Neural crest cell (in vitro differentiated cells): ENCODE measurements around the gene WNK2. TPM values are rescaled to one million over a fixed set of nuclear protein-coding genes. Genes with fewer than 3 reads are reported as not detected.
A peak's percentile ranks its signal among the peaks of the same experiment; 100 is the strongest.

Source experiments
- DNase-seq: peaks from one replicate; pipeline ENCODE4 v3.0.0; 2021; ENCODE audit warnings: low read depth, mixed read lengths, low spot score
- H3K27ac Mint-ChIP-seq: one replicate; pipeline ENCODE4 v1.8.0; 2021; ENCODE audit warnings: mild to moderate bottlenecking, mixed read lengths; ENCODE audit not compliant: unreplicated experiment
- H3K27me3 Mint-ChIP-seq: 2 replicates; pipeline ENCODE4 v1.8.0; 2021; ENCODE audit warnings: low read depth, mild to moderate bottlenecking, mixed read lengths
- H3K36me3 Mint-ChIP-seq: 2 replicates; pipeline ENCODE4 v1.8.0; 2021; ENCODE audit warnings: low read depth, mild to moderate bottlenecking, mixed read lengths
- H3K4me1 Mint-ChIP-seq: 2 replicates; pipeline ENCODE4 v1.8.0; 2021; ENCODE audit warnings: mixed read lengths
- H3K4me3 Mint-ChIP-seq: one replicate; pipeline ENCODE4 v1.8.0; 2021; ENCODE audit warnings: mild to moderate bottlenecking, mixed read lengths
- H3K9me3 Mint-ChIP-seq: 2 replicates; pipeline ENCODE4 v1.8.0; 2021; ENCODE audit warnings: mixed read lengths
- total RNA-seq: library from RNA; stranded (reverse); gene quantifications from 2 replicates; pipeline ENCODE4 v1.2.1, GENCODE V29; 2021
- TF ChIP-seq, protein P1 (sequence below): fragments of 200-600 bp; sonication (generic); conservative IDR thresholded peaks from 2 replicates; pipeline ENCODE4 v1.5.0; 2021; ENCODE audit warnings: antibody characterized with exemption, mild to moderate bottlenecking

The WNK2 gene
- total RNA-seq, 1 donor from 2014 or later = 27.8 TPM

DNA sequence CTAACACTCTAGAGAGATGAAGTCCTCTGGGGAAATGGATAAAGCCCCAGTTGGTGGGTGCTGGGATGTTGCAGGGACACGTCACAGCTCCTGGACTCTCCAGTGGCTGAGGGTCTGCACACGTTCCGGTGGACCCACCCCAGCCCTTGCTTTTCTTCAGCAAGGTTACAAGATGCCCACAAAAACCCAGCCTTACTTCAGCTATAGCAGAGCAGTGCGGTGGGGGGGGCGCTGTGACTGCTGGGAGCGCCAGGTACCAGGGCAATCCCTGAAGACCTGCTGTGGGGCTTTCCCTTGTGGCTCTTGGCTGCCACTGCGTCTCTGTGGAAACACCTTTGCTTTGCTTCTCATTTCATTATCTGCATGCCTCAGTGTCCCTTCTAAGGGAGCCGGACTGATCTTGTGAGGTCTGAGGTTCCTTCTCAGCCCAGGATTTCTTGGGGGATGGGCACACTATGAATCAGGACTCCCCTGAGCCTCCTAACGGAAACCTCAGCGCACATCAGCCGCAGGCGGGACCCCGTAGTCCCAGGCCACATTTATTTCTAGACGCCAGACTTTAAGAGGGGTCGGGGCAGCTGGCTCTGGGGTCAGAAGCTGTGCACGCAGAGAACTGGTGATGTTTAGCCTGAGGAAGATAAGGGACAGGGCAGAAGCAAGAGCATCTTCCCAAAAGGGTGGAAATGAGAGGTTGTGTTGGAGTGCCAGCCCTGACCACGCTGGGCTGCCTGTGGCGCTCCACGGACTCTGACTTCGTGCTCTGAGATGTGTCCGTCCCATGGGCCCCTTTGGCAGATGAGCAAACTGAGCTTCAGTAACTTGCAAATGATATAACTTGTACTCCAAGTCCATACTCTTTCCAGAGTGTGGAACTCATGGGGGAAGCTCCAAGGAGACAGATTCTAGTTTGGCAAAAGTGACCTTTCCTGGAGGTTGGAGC lies 106.8 kb downstream of the WNK2 start:
- H3K9me3 Mint-ChIP-seq = no peaks in the 10 kb centered on the region
- TF ChIP-seq, protein P1, sequence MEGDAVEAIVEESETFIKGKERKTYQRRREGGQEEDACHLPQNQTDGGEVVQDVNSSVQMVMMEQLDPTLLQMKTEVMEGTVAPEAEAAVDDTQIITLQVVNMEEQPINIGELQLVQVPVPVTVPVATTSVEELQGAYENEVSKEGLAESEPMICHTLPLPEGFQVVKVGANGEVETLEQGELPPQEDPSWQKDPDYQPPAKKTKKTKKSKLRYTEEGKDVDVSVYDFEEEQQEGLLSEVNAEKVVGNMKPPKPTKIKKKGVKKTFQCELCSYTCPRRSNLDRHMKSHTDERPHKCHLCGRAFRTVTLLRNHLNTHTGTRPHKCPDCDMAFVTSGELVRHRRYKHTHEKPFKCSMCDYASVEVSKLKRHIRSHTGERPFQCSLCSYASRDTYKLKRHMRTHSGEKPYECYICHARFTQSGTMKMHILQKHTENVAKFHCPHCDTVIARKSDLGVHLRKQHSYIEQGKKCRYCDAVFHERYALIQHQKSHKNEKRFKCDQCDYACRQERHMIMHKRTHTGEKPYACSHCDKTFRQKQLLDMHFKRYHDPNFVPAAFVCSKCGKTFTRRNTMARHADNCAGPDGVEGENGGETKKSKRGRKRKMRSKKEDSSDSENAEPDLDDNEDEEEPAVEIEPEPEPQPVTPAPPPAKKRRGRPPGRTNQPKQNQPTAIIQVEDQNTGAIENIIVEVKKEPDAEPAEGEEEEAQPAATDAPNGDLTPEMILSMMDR = no peak
- H3K27ac Mint-ChIP-seq = peak overlapping the region; percentile 72
- H3K4me1 Mint-ChIP-seq = peaks cover 6% of the 10 kb centered on the region
- peaks cover 3% of the 10 kb centered on the region for H3K27me3 Mint-ChIP-seq
- DNase-seq = no peak
- H3K36me3 Mint-ChIP-seq = no peaks in the 10 kb centered on the region
- no peak overlapping the region for H3K4me3 Mint-ChIP-seq

DNA sequence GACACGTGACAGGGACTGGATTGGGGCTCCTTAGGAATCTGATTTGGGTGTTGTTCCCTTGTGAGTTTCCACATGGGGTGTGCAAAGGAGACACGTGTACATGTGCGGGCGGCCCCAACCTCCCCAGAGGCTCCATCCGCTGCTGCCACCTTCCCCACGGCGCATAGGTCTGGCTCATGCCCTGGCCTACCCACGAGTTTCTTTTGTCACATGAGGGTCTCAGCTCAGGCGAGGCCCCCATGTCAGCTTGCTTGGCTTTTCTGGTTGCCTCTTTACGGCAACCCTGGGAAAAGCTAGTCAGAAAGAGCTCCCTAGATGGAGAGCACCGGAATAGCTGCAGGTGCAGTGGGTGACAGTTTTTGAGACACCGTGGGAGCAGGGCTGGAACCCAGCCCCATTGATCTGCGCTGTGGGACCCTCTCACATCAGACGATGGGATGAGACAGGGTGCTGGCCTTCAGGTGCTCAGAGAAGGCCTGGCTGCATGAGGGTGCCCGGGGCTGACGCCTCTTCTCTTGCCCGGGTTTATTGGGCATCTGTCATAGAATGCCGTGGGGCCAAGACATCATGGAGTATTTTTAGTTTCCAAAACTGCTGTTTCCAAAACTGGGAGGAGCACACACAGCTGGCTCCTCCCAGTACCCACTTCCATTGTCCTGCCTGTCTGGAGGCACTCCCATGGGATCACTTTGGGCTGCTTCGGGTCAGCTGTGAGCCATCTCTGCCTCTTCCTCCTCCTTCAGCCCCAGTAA lies 107.8 kb downstream of the WNK2 start:
- Mint-ChIP-seq H3K27me3 (peaks cover 3% of the 10 kb centered on the region), H3K9me3 (no peaks in the 10 kb centered on the region), H3K4me1 (peaks cover 6% of the 10 kb centered on the region), H3K36me3 (no peaks in the 10 kb centered on the region), H3K27ac (peak overlapping the region; percentile 72), H3K4me3 (no peak overlapping the region)
- no peak for DNase-seq
- TF ChIP-seq, protein P1 = no peak

DNA sequence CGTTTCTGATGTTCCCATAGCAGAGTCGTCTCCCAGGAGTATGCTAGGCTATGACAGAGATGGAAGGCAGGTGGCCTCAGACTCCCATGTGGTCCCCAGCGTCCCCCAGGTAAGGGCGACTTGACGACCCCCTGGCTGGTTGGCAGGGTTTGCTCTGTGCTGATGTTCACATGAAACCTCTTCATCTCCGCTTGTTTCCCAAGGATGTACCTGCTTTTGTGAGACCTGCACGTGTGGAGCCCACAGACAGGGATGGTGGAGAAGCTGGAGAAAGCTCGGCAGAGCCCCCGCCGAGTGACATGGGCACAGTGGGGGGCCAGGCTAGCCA lies 108.3 kb downstream of the WNK2 start:
- Mint-ChIP-seq H3K4me1 (peaks cover 6% of the 10 kb centered on the region), H3K27me3 (peaks cover 3% of the 10 kb centered on the region), H3K36me3 (no peaks in the 10 kb centered on the region), H3K9me3 (no peaks in the 10 kb centered on the region), H3K4me3 (no peak overlapping the region), H3K27ac (no peak overlapping the region)
- TF ChIP-seq, protein P1 = no peak
- DNase-seq = no peak

DNA sequence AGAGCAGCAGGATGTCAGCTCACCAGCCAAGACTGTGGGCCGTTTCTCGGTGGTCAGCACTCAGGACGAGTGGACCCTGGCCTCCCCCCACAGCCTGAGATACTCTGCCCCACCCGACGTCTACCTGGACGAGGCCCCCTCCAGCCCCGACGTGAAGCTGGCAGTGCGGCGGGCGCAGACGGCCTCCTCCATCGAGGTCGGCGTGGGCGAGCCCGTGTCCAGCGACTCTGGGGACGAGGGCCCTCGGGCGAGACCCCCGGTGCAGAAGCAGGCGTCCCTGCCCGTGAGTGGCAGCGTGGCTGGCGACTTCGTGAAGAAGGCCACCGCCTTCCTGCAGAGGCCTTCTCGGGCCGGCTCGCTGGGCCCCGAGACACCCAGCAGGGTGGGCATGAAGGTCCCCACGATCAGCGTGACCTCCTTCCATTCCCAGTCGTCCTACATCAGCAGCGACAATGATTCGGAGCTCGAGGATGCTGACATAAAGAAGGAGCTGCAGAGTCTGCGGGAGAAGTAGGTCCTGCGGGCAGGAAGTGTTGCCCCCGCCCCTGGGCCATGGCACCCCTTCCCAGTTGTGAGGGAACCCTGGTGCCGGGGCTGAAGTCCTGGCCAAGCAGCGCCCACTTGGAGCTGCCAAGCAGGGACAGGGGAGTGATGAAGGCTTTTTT lies 108.9 kb downstream of the WNK2 start:
- Mint-ChIP-seq H3K27ac (no peak overlapping the region), H3K9me3 (no peaks in the 10 kb centered on the region), H3K4me3 (no peak overlapping the region), H3K4me1 (peaks cover 6% of the 10 kb centered on the region), H3K27me3 (peaks cover 3% of the 10 kb centered on the region), H3K36me3 (no peaks in the 10 kb centered on the region)
- TF ChIP-seq, protein P1 = no peak
- DNase-seq = no peak

DNA sequence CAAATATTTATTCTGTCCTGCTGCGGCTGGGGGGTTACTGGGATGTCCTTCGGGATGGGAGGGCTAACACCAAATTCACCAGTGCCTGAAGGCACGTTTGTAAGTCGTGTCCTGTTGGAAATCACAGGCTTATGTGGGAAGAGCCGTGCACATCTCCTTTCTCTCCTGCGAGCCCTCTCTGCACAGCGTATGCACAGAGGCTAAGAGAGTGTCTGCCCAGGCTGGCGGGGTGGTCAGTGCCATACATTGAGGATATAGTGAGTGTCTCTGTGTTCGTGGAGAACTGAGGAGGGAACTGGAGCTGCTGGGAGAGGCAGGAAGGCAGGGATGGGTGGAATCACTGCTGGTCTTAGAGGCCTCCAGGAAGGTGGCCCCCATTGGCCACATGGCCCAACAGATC lies 110.1 kb downstream of the WNK2 start:
- Mint-ChIP-seq H3K9me3 (no peaks in the 10 kb centered on the region), H3K36me3 (no peaks in the 10 kb centered on the region), H3K4me1 (peaks cover 6% of the 10 kb centered on the region), H3K27ac (peak overlapping the region; percentile 68), H3K4me3 (no peak overlapping the region), H3K27me3 (peaks cover 3% of the 10 kb centered on the region)
- no peak for DNase-seq
- TF ChIP-seq, protein P1 = no peak
